ENCODE results near the gene SCLY. TPM values are rescaled to one million over a fixed set of nuclear protein-coding genes. Genes with fewer than 3 reads are reported as not detected.

SCLY gene
- polyA plus RNA-seq, 1 of the 3 experiments (the other 2 are of a cell fraction) = 20.9 TPM

DNA sequence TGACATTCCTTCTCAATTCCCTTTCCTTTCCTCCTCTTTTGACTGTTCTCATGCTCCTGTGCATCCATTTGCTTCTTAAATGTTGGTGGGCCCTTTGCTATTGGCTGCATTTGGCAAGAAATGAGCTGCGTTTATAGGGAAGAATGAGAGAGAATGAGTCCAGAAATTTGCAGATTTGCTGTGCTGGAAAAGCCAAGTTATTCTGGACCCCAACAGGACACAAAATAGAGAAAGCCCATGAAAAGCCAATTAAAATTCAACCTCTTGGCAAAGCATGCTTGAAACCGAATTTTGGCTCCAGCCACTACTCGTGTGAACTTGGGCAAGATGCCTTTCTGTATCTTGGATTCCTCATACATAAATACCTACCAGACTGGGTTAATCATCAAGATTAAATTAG, 1.3 kb upstream of the SCLY start:
- TF ChIP-seq, protein P1, sequence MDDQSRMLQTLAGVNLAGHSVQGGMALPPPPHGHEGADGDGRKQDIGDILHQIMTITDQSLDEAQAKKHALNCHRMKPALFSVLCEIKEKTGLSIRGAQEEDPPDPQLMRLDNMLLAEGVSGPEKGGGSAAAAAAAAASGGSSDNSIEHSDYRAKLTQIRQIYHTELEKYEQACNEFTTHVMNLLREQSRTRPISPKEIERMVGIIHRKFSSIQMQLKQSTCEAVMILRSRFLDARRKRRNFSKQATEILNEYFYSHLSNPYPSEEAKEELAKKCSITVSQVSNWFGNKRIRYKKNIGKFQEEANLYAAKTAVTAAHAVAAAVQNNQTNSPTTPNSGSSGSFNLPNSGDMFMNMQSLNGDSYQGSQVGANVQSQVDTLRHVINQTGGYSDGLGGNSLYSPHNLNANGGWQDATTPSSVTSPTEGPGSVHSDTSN (IDR thresholded peaks at IDR 0.05) = no peak
- no peak for TF ChIP-seq RAD21 (IDR thresholded peaks at IDR 0.05; ENCODE audit: low read length)
- TF ChIP-seq TAF1 (IDR thresholded peaks at IDR 0.05; ENCODE audit: borderline replicate concordance, low read depth, low read length) = no peak
- no peak for TF ChIP-seq SMC3 (IDR thresholded peaks at IDR 0.05; ENCODE audit: low read depth, low read length)
- TF ChIP-seq, protein P2, sequence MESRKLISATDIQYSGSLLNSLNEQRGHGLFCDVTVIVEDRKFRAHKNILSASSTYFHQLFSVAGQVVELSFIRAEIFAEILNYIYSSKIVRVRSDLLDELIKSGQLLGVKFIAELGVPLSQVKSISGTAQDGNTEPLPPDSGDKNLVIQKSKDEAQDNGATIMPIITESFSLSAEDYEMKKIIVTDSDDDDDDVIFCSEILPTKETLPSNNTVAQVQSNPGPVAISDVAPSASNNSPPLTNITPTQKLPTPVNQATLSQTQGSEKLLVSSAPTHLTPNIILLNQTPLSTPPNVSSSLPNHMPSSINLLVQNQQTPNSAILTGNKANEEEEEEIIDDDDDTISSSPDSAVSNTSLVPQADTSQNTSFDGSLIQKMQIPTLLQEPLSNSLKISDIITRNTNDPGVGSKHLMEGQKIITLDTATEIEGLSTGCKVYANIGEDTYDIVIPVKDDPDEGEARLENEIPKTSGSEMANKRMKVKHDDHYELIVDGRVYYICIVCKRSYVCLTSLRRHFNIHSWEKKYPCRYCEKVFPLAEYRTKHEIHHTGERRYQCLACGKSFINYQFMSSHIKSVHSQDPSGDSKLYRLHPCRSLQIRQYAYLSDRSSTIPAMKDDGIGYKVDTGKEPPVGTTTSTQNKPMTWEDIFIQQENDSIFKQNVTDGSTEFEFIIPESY (IDR thresholded peaks at IDR 0.05; ENCODE audit: borderline replicate concordance, low read depth) = no peak
- TF ChIP-seq GATA2 (CRISPR knock-in tag; IDR thresholded peaks at IDR 0.05) = no peak
- no peak for TF ChIP-seq ELF1 (IDR thresholded peaks at IDR 0.05)
- no peak for TF ChIP-seq CHD2 (IDR thresholded peaks at IDR 0.05; ENCODE audit: low read length, partially characterized antibody)
- no peak for TF ChIP-seq RXRA (IDR thresholded peaks at IDR 0.05; ENCODE audit: borderline replicate concordance, low read depth)
- no peak for TF ChIP-seq TEAD4 (IDR thresholded peaks at IDR 0.05; ENCODE audit: borderline replicate concordance, insufficient read depth)
- TF ChIP-seq TCF12 (IDR thresholded peaks at IDR 0.05) = no peak
- no peak for TF ChIP-seq MXI1 (IDR thresholded peaks at IDR 0.05; ENCODE audit: low read depth, low read length)
- TF ChIP-seq SIN3A (IDR thresholded peaks at IDR 0.05; ENCODE audit: borderline replicate concordance, low read depth, low read length) = no peak
- no peak for TF ChIP-seq FOXJ3 (CRISPR knock-in tag; IDR thresholded peaks at IDR 0.05)
- TF ChIP-seq, protein P3, sequence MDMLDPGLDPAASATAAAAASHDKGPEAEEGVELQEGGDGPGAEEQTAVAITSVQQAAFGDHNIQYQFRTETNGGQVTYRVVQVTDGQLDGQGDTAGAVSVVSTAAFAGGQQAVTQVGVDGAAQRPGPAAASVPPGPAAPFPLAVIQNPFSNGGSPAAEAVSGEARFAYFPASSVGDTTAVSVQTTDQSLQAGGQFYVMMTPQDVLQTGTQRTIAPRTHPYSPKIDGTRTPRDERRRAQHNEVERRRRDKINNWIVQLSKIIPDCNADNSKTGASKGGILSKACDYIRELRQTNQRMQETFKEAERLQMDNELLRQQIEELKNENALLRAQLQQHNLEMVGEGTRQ (IDR thresholded peaks at IDR 0.05; ENCODE audit: borderline replicate concordance, low read depth, low read length) = no peak
- no peak for TF ChIP-seq JUND (IDR thresholded peaks at IDR 0.05)
- TF ChIP-seq, protein P4, sequence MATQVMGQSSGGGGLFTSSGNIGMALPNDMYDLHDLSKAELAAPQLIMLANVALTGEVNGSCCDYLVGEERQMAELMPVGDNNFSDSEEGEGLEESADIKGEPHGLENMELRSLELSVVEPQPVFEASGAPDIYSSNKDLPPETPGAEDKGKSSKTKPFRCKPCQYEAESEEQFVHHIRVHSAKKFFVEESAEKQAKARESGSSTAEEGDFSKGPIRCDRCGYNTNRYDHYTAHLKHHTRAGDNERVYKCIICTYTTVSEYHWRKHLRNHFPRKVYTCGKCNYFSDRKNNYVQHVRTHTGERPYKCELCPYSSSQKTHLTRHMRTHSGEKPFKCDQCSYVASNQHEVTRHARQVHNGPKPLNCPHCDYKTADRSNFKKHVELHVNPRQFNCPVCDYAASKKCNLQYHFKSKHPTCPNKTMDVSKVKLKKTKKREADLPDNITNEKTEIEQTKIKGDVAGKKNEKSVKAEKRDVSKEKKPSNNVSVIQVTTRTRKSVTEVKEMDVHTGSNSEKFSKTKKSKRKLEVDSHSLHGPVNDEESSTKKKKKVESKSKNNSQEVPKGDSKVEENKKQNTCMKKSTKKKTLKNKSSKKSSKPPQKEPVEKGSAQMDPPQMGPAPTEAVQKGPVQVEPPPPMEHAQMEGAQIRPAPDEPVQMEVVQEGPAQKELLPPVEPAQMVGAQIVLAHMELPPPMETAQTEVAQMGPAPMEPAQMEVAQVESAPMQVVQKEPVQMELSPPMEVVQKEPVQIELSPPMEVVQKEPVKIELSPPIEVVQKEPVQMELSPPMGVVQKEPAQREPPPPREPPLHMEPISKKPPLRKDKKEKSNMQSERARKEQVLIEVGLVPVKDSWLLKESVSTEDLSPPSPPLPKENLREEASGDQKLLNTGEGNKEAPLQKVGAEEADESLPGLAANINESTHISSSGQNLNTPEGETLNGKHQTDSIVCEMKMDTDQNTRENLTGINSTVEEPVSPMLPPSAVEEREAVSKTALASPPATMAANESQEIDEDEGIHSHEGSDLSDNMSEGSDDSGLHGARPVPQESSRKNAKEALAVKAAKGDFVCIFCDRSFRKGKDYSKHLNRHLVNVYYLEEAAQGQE (IDR thresholded peaks at IDR 0.05; ENCODE audit: low read depth, low read length) = no peak
- no peak for TF ChIP-seq EP300 (IDR thresholded peaks at IDR 0.05; ENCODE audit: borderline replicate concordance in 1 of 2, low read depth in 1 of 2, low read length in 1 of 2)
- TF ChIP-seq EZH2phosphoT487 (IDR thresholded peaks at IDR 0.05; ENCODE audit: borderline replicate concordance, low read depth) = no peak
- Histone ChIP-seq H3K79me2 (ENCODE audit: insufficient read depth) (peaks cover 18% of the 10 kb centered on the region; the same call in 1 of the 2 replicates), H3K4me2 (peak overlapping the region; percentile 78; the same call in 1 of the 2 replicates), H2AFZ (ENCODE audit: low read depth) (no peak overlapping the region), H4K20me1 (ENCODE audit: insufficient read depth) (no peaks in the 10 kb centered on the region), H3K36me3 (replicated peaks in 1 of 2; ENCODE audit: control insufficient read depth in 1 of 2, insufficient read depth in 2 of 2, low read length in 1 of 2) (peaks cover 3 to 6% of the 10 kb centered on the region in 2 experiments), H3F3A (replicated peaks; ENCODE audit: insufficient read depth) (no peaks in the 10 kb centered on the region), H3K9me2 (no peaks in the 10 kb centered on the region), H3K27me3 (ENCODE audit: insufficient read depth) (no peaks in the 10 kb centered on the region), H3K4me3 (ENCODE audit: low read depth in 2 of 2, low read length in 1 of 2) (peak overlapping the region; percentile 71 to 88; a peak in 3 of 4 replicates), H3K9me3 (no peaks in the 10 kb centered on the region), H3K4me1 (ENCODE audit: control insufficient read depth in 1 of 2, insufficient read depth in 2 of 2, low read depth in 1 of 2, low read length in 1 of 2) (peaks cover 5 to 13% of the 10 kb centered on the region in 2 experiments; a peak in 3 of 4 replicates), H3K9ac (peak overlapping the region; percentile 96; the same call in 1 of the 2 replicates), H3K27ac (ENCODE audit: low read depth in 2 of 2, low read length in 1 of 2) (peak overlapping the region in 1 of 2 experiments; percentile 79; a peak in 1 of 4 replicates)
- ChIA-PET POLR2A (interaction anchor here (1.5 kb wide), 1 partner anchor 17 kb away, joined by 3 read pairs; no protein-coding TSS in a partner anchor), CTCF (interaction anchor here (1.0 to 1.6 kb wide), 3 partner anchors 76 to 201 kb away, joined by 3 read pairs; no protein-coding TSS in a partner anchor)
- WGBS (ENCODE audit: low lambda C conversion rate) = 86% methylated on average over 3 of the region's 3 CpGs
- DNase-seq = no peak

All from SK-N-SH (cell line).